Loucy (cell line): ENCODE measurements around the gene BCKDHB.

Experiments
- EZH2phosphoT487 ChIP-seq: fragments of 200-600 bp; IDR thresholded peaks from 2 replicates; pipeline ENCODE4 v1.6.1; 2018; ENCODE audit warnings: antibody characterized with exemption, mild to moderate bottlenecking, moderate library complexity, borderline replicate concordance
- TF ChIP-seq, protein P1 (sequence below): fragments of 200-600 bp; sonication (generic); conservative IDR thresholded peaks from 2 replicates; pipeline ENCODE4 v1.5.1; 2014; ENCODE audit warnings: mild to moderate bottlenecking, antibody characterized with exemption, low read length

DNA sequence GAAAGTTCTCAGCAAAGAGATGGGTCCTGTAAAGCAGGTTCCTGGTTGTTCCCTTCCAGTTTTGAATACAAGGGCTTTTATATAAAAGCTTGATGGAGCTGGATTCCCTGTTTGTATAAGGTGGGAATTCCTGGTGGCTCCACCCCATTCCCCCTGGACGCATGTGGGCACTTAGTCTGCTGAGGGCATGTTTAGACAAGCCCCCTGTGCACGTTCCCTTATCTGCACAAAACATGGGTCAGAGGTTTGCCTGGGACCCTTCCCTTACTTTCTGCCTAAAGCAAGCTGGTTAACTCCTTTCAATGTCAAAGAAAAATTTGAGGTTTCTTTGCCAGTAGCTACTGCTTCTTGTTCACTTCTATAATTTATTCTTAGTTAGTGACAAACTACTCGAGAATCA is 181.1 kb downstream of the BCKDHB start:
- no peak for TF ChIP-seq EZH2phosphoT487
- TF ChIP-seq, protein P1, sequence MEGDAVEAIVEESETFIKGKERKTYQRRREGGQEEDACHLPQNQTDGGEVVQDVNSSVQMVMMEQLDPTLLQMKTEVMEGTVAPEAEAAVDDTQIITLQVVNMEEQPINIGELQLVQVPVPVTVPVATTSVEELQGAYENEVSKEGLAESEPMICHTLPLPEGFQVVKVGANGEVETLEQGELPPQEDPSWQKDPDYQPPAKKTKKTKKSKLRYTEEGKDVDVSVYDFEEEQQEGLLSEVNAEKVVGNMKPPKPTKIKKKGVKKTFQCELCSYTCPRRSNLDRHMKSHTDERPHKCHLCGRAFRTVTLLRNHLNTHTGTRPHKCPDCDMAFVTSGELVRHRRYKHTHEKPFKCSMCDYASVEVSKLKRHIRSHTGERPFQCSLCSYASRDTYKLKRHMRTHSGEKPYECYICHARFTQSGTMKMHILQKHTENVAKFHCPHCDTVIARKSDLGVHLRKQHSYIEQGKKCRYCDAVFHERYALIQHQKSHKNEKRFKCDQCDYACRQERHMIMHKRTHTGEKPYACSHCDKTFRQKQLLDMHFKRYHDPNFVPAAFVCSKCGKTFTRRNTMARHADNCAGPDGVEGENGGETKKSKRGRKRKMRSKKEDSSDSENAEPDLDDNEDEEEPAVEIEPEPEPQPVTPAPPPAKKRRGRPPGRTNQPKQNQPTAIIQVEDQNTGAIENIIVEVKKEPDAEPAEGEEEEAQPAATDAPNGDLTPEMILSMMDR: no peak
